ENCODE results near the gene ZNF630.

GRCh38 chrX:48030237-48030636 lies 41.2 kb downstream of the ZNF630 start:
- TF ChIP-seq CTCF (IDR thresholded peaks at IDR 0.05) (no peak), EP300 (IDR thresholded peaks at IDR 0.05; ENCODE audit: low read depth) (no peak)
